Stimulated activated memory B cell treated with anti-CD40 and anti-IgM and Interleukin-4, amounts not matched to agents 10 μg/mL and 1 μg/mL and 100 μg/mL, for 72 hours (primary cell): ENCODE data around the gene NELFCD.

Source experiments
- ATAC-seq: fragments of 150-1000 bp; cut with Tn5 transposase; 2 replicates; pipeline ENCODE4 v1.10.0; 2021
- H3K27ac Mint-ChIP-seq: one replicate; pipeline ENCODE4 v1.8.0; 2022; ENCODE audit warnings: mild to moderate bottlenecking, mixed read lengths
- H3K27me3 Mint-ChIP-seq: one replicate; pipeline ENCODE4 v1.8.0; 2022; ENCODE audit warnings: mixed read lengths
- H3K36me3 Mint-ChIP-seq: one replicate; pipeline ENCODE4 v1.8.0; 2022; ENCODE audit warnings: mixed read lengths
- H3K4me1 Mint-ChIP-seq: one replicate; pipeline ENCODE4 v1.8.0; 2022; ENCODE audit warnings: mixed read lengths
- H3K4me3 Mint-ChIP-seq: one replicate; pipeline ENCODE4 v1.8.0; 2022; ENCODE audit warnings: mild to moderate bottlenecking, moderate library complexity, mixed read lengths
- H3K9me3 Mint-ChIP-seq: one replicate; pipeline ENCODE4 v1.8.0; 2022; ENCODE audit warnings: mixed read lengths

NELFCD gene

GRCh38 chr20:59017493-59018231 lies 36.6 kb downstream of the NELFCD start:
- Mint-ChIP-seq H3K27ac (peak overlapping the region; percentile 90), H3K27me3 (no peaks in the 10 kb centered on the region), H3K4me1 (peaks cover 50% of the 10 kb centered on the region), H3K9me3 (no peaks in the 10 kb centered on the region), H3K36me3 (peaks cover 24% of the 10 kb centered on the region), H3K4me3 (no peak overlapping the region)
- peak; percentile 5 for ATAC-seq

GRCh38 chr20:59018817-59019216 lies 37.8 kb downstream of the NELFCD start:
- H3K27ac Mint-ChIP-seq = peak overlapping the region; percentile 90
- no peak overlapping the region for H3K4me3 Mint-ChIP-seq
- peaks cover 28% of the 10 kb centered on the region for H3K36me3 Mint-ChIP-seq
- ATAC-seq = no peak
- H3K4me1 Mint-ChIP-seq = peaks cover 47% of the 10 kb centered on the region
- no peaks in the 10 kb centered on the region for H3K9me3 Mint-ChIP-seq
- no peaks in the 10 kb centered on the region for H3K27me3 Mint-ChIP-seq

DNA sequence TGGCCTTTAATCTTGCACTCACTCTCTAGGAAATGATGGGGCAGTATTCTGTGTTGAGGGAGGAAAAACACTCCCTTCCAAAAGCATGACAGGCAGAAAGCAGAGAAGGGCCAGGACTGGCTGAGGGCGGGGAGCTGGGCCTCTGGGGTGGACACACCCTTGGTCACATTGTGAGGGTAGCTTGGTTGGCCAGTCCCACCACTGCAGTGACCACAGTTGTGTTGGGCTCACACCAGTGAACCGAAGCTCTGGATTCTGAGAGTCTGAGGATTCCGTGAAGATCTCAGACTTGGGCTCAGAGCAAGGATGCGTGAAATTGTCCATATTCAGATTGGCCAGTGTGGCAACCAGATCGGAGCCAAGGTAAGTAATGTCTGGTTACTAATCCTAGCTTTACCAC lies 38.2 kb downstream of the NELFCD start, which contains the start of gene TUBB1:
Gene TUBB1, plus strand, starts transcription at position 213 of the 400 bp plus-strand sequence. Its CDS starts 94 bp downstream, at position 307.
- ATAC-seq = no peak
- Mint-ChIP-seq H3K4me1 (peaks cover 48% of the 10 kb centered on the region), H3K4me3 (no peak within 1 kb of the TSS), H3K27me3 (no peaks in the 10 kb centered on the region), H3K36me3 (peaks cover 31% of the 10 kb centered on the region), H3K27ac (peak within 1 kb of the TSS; percentile 90), H3K9me3 (no peaks in the 10 kb centered on the region)

- H3K36me3 Mint-ChIP-seq = peaks cover 49% of the 10 kb centered on the region
- no peak overlapping the region for H3K27ac Mint-ChIP-seq
- H3K27me3 Mint-ChIP-seq = no peaks in the 10 kb centered on the region
- ATAC-seq = no peak
- H3K9me3 Mint-ChIP-seq = no peaks in the 10 kb centered on the region
- H3K4me3 Mint-ChIP-seq = no peak overlapping the region
- H3K4me1 Mint-ChIP-seq = peaks cover 41% of the 10 kb centered on the region
These were observed 40.0 kb downstream of the NELFCD start for GRCh38 chr20:59020938-59021551.

DNA sequence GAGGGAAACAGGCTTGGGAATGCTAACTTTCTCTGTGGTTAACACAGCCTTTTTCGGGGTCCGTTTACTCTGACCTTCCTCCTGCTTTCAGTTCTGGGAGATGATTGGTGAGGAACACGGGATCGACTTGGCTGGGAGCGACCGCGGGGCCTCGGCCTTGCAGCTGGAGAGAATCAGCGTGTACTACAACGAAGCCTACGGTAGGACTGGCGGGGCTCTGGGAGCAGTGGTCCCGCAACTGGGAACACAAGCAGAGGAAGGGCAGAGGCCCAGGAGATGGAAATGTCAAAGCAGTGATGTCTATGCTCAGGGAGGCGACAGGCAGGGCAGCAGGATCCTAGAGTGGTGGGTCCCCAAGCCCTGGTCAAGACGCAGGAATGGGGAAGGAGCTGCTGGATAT lies 41.7 kb downstream of the NELFCD start:
- Mint-ChIP-seq H3K36me3 (peaks cover 64% of the 10 kb centered on the region), H3K4me3 (no peak overlapping the region), H3K27ac (peak overlapping the region; percentile 28), H3K27me3 (no peaks in the 10 kb centered on the region), H3K9me3 (no peaks in the 10 kb centered on the region), H3K4me1 (peaks cover 37% of the 10 kb centered on the region)
- ATAC-seq = no peak

GRCh38 chr20:59023616-59024015 lies 42.6 kb downstream of the NELFCD start:
- ATAC-seq = no peak
- Mint-ChIP-seq H3K27me3 (no peaks in the 10 kb centered on the region), H3K9me3 (no peaks in the 10 kb centered on the region), H3K27ac (peak overlapping the region; percentile 28), H3K4me1 (peaks cover 31% of the 10 kb centered on the region), H3K4me3 (no peak overlapping the region), H3K36me3 (peaks cover 56% of the 10 kb centered on the region)

- Mint-ChIP-seq H3K9me3 (no peaks in the 10 kb centered on the region), H3K27me3 (no peaks in the 10 kb centered on the region), H3K27ac (no peak overlapping the region), H3K4me3 (no peak overlapping the region), H3K36me3 (peaks cover 55% of the 10 kb centered on the region), H3K4me1 (peaks cover 35% of the 10 kb centered on the region)
- no peak for ATAC-seq
These were observed 43.1 kb downstream of the NELFCD start for GRCh38 chr20:59024111-59024530.

GRCh38 chr20:59025086-59025485 lies 44.0 kb downstream of the NELFCD start:
- no peaks in the 10 kb centered on the region for H3K9me3 Mint-ChIP-seq
- H3K27me3 Mint-ChIP-seq = no peaks in the 10 kb centered on the region
- no peak overlapping the region for H3K4me3 Mint-ChIP-seq
- peaks cover 62% of the 10 kb centered on the region for H3K36me3 Mint-ChIP-seq
- no peak for ATAC-seq
- H3K27ac Mint-ChIP-seq = no peak overlapping the region
- H3K4me1 Mint-ChIP-seq = peaks cover 44% of the 10 kb centered on the region

DNA sequence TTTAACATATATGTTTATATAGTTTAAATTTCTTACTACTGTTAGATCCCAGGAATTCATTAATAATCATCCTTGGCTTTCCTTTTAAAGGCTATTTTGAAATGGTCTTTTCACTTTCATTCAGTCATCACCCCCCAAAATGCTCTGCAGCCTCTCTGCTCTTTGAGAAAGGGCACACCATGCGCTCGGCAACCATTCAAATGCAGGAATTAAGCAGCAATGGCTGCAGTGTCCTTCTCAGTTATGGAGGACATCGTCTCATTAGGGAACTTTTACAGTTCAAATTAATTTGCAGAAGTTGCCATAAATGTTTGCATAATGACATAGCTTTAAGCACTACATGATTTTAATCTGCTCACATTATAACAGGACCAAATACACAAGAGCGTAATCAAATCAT lies 44.5 kb downstream of the NELFCD start:
- Mint-ChIP-seq H3K4me3 (no peak overlapping the region), H3K4me1 (peaks cover 48% of the 10 kb centered on the region), H3K36me3 (peaks cover 66% of the 10 kb centered on the region), H3K27me3 (no peaks in the 10 kb centered on the region), H3K27ac (no peak overlapping the region), H3K9me3 (no peaks in the 10 kb centered on the region)
- no peak for ATAC-seq

DNA sequence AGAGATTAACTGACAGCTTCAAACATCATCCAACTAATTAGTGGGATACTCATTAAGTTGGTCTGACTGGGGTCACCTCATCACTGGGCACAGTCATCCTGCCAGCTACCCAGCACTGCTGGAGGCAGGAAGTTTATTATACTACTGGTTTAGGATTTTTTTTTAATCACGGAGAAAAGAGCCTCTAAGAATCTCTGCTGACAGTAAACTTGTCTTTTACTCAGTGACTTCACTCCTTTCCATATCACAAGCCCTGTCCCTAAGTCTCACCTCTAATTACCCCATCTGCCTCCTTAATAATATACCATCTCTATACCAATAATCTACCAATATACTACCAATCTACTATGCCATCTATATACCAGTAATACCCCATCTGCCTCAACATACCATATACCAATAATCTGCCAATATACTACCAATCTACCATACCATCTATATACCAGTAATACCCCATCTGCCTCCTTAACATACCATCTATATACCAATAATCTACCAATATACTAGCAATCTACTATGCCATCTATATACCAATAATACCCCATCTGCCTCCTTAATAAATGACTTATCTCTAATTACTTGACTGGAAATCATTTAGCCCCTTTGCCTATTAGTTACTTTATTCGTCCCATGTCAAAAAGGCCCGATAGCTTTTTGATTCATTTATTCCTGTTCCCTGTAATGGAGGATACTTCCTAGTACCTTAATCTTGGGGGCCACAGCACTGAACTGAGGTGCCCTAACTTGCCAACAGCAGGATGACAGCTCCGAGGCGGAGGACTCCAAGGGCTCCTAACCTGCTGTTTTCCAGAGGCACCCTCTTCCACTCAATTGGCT lies 46.1 kb downstream of the NELFCD start:
- no peak overlapping the region for H3K4me3 Mint-ChIP-seq
- peak overlapping the region; percentile 7 for H3K27ac Mint-ChIP-seq
- peaks cover 69% of the 10 kb centered on the region for H3K36me3 Mint-ChIP-seq
- no peak for ATAC-seq
- no peaks in the 10 kb centered on the region for H3K9me3 Mint-ChIP-seq
- H3K27me3 Mint-ChIP-seq = no peaks in the 10 kb centered on the region
- peaks cover 48% of the 10 kb centered on the region for H3K4me1 Mint-ChIP-seq

DNA sequence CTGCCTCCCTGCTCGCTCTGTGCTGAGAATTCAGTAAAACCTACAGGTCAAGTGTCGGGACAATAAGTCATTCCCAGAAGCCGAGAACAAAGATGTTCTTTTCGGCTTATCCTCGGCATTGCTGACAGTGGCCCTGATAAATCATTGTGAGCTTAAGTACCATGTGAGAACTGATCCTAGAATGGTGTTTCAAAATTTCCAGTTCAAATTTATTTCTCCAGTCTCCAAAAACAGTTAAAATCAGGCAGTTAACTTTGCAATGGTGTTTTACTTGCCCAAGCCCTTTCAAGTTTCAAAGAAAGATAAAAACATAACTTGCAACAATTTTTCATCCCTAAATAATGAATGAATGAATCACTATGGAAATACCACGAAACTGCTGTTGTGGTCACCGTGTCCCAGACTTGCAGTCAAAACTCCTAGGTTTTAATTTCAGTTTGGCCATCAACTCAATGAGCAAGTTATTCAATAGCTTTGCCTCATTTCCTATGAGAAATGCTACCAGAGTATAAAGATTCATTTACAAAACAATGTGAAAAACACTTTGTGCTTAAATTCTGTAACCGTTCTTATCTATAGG lies 46.8 kb downstream of the NELFCD start:
- Mint-ChIP-seq H3K27ac (peak overlapping the region; percentile 7), H3K4me1 (peaks cover 49% of the 10 kb centered on the region), H3K4me3 (no peak overlapping the region), H3K9me3 (no peaks in the 10 kb centered on the region), H3K27me3 (no peaks in the 10 kb centered on the region), H3K36me3 (peaks cover 66% of the 10 kb centered on the region)
- ATAC-seq = no peak

GRCh38 chr20:59028812-59029211 lies 47.8 kb downstream of the NELFCD start:
- no peaks in the 10 kb centered on the region for H3K9me3 Mint-ChIP-seq
- H3K36me3 Mint-ChIP-seq = peaks cover 59% of the 10 kb centered on the region
- ATAC-seq = no peak
- H3K27ac Mint-ChIP-seq = no peak overlapping the region
- H3K4me1 Mint-ChIP-seq = peaks cover 49% of the 10 kb centered on the region
- H3K27me3 Mint-ChIP-seq = no peaks in the 10 kb centered on the region
- H3K4me3 Mint-ChIP-seq = peak overlapping the region; percentile 18

DNA sequence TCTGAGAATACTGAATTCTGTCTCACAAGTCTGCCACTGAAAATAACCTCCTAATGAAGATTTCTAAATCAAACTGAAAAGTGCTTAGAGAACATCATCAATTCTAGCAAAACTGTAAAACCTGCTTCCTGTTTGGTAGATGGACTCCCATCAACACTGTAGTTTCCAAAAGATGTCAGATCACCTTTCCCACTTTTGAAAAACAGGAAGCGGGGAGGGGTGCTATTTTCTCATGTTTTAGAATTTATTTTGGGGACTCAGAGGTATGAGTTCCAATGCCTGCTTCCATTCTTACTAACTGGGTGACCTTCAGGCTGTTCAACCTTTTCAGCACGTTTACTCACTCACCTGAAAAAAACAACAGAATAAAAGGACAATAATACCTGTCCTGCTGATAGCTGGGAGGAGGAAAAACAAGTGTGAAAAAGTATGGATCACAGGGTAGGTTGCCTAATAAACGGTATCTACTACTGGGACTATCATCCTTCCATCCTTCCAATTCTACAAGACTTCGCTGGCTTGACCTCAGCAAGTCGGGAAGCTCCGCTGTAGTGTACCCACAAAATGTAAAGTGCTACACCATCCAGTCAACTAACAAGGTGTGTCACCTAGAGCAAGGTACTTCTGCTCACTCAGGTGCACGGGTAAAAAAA lies 50.0 kb downstream of the NELFCD start:
- H3K4me3 Mint-ChIP-seq = peak overlapping the region; percentile 98
- no peak for ATAC-seq
- peaks cover 55% of the 10 kb centered on the region for H3K36me3 Mint-ChIP-seq
- peak overlapping the region; percentile 96 for H3K27ac Mint-ChIP-seq
- no peaks in the 10 kb centered on the region for H3K27me3 Mint-ChIP-seq
- H3K9me3 Mint-ChIP-seq = no peaks in the 10 kb centered on the region
- peaks cover 41% of the 10 kb centered on the region for H3K4me1 Mint-ChIP-seq

DNA sequence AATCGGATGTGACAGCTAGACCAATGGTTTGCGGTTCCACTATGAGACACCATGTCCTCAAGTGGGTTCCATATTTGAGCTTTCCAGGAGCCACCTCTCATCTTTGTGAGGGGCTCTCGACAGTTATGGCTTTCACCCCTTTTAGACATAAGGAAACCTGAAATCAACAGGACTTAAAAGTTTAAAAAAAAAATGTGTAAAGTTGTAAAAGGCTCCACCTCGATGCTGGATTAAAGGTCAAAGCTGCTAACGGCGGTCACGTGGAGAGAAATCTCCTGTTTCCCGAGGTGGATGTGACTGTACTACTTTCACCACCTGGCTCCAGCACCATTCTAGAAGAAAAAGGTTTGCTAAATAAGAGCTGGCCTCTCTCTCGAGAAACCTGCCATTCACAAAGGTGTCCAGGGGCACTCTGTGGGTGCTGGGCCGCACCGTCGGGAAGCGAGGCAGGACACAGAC lies 50.5 kb downstream of the NELFCD start:
- Mint-ChIP-seq H3K27me3 (no peaks in the 10 kb centered on the region), H3K9me3 (no peaks in the 10 kb centered on the region), H3K4me3 (peak overlapping the region; percentile 98), H3K27ac (peak overlapping the region; percentile 96), H3K4me1 (peaks cover 39% of the 10 kb centered on the region), H3K36me3 (peaks cover 57% of the 10 kb centered on the region)
- no peak for ATAC-seq
